ENCODE results near the gene ELL2.

GRCh38 chr5:95975703-95976102, 14.1 kb upstream of the ELL2 start:
- TF ChIP-seq POLR2AphosphoS5 (IDR thresholded peaks at IDR 0.05): no peak
- TF ChIP-seq CTCF (IDR thresholded peaks at IDR 0.05): no peak
- TF ChIP-seq POLR2A (IDR thresholded peaks at IDR 0.05): no peak

Measured in sigmoid colon (tissue), 4 donors.